GM23248 (cell line): ENCODE results near the gene ONECUT2. TPM values are rescaled to one million over a fixed set of nuclear protein-coding genes. Genes with fewer than 3 reads are reported as not detected.

Experiments
- DNase-seq: peaks from one replicate; pipeline ENCODE4 v3.0.0-alpha.2; 2015
- H2AFZ ChIP-seq: fragments of 200-600 bp; sonication (generic); 2 replicates; pipeline ENCODE4 v1.6.1; 2016; ENCODE audit warnings: antibody characterized with exemption
- H3F3A ChIP-seq: fragments of 200-600 bp; sonication (generic); 2 replicates; pipeline ENCODE4 v1.6.1; 2016; ENCODE audit warnings: mild to moderate bottlenecking, antibody characterized with exemption, mixed run types; ENCODE audit not compliant: insufficient read depth
- H3K27ac ChIP-seq: fragments of 200-600 bp; sonication (generic); 2 replicates; pipeline ENCODE4 v1.5.1; 2016; ENCODE audit warnings: mild to moderate bottlenecking
- H3K27me3 ChIP-seq: fragments of 200-600 bp; sonication (generic); replicated peaks from 2 replicates; pipeline ENCODE4 v1.6.1; 2016; ENCODE audit warnings: mild to moderate bottlenecking; ENCODE audit not compliant: insufficient read depth
- H3K36me3 ChIP-seq: fragments of 200-600 bp; sonication (generic); 2 replicates; pipeline ENCODE4 v1.6.1; 2016; ENCODE audit warnings: low read depth, mild to moderate bottlenecking
- H3K4me1 ChIP-seq: fragments of 200-600 bp; sonication (generic); 2 replicates; pipeline ENCODE4 v1.6.1; 2016; ENCODE audit warnings: mild to moderate bottlenecking; ENCODE audit not compliant: insufficient read depth
- H3K4me2 ChIP-seq: fragments of 200-600 bp; sonication (generic); one replicate; pipeline ENCODE4 v1.6.1; 2016; ENCODE audit warnings: mild to moderate bottlenecking; ENCODE audit not compliant: unreplicated experiment
- H3K4me3 ChIP-seq: fragments of 200-600 bp; sonication (generic); 2 replicates; pipeline ENCODE4 v1.5.1; 2016; ENCODE audit warnings: mild to moderate bottlenecking
- H3K79me2 ChIP-seq: fragments of 200-600 bp; sonication (generic); 2 replicates; pipeline ENCODE4 v1.6.1; 2016; ENCODE audit warnings: mild to moderate bottlenecking; ENCODE audit not compliant: insufficient read depth
- H3K9ac ChIP-seq: fragments of 200-600 bp; sonication (generic); 2 replicates; pipeline ENCODE4 v1.6.1; 2016; ENCODE audit warnings: mild to moderate bottlenecking
- H3K9me2 ChIP-seq: fragments of 200-600 bp; sonication (generic); 2 replicates; pipeline ENCODE4 v1.6.1; 2016; ENCODE audit warnings: mixed run types, mild to moderate bottlenecking, moderate library complexity; ENCODE audit not compliant: insufficient read depth
- H3K9me3 ChIP-seq: fragments of 200-600 bp; sonication (generic); one replicate; pipeline ENCODE4 v1.6.1; 2017; ENCODE audit warnings: low read depth
- H4K20me1 ChIP-seq: fragments of 200-600 bp; sonication (generic); 2 replicates; pipeline ENCODE4 v1.6.0; 2016; ENCODE audit not compliant: insufficient read depth
- EZH2 ChIP-seq: fragments of 200-600 bp; sonication (generic); IDR thresholded peaks from 2 replicates; pipeline ENCODE4 v1.6.1; 2018; ENCODE audit warnings: antibody characterized with exemption, mild to moderate bottlenecking; ENCODE audit not compliant: insufficient read depth, poor library complexity, severe bottlenecking
- EZH2phosphoT487 ChIP-seq: fragments of 200-600 bp; sonication (generic); IDR thresholded peaks from 2 replicates; pipeline ENCODE4 v1.6.1; 2018; ENCODE audit warnings: antibody characterized with exemption, moderate library complexity, mild to moderate bottlenecking, low read depth; ENCODE audit not compliant: insufficient read depth
- WGBS, 2 experiments: methylation state at CpG; one replicate each; pipeline ENCODE4 v1.1.6; 2015 to 2017; ENCODE audit warnings: low lambda C conversion rate in 2 of 2, low coverage in 1 of 2; ENCODE audit errors: missing lambda C conversion rate in 2 of 2; 5-methylcytosine and 5-hydroxymethylcytosine counted together
- in situ Hi-C: fragments of 300-500 bp; cut with MboI; formaldehyde crosslinking; loops from 2 replicates; pipeline ENCODE4 v1.15.0; 2020
- polyA plus RNA-seq: library from polyadenylated mRNA; unstranded; fragments of >200 nt; fragmentation: Nextera tagmentation; extraction: Ambion mirVana; gene quantifications from 2 replicates; pipeline ENCODE4 v1.2.1, GENCODE V29; 2016
- total RNA-seq: library from RNA; depleted of rRNA; stranded (reverse); fragments of >200 nt; shearing (Covaris generic); gene quantifications from 2 replicates; pipeline ENCODE4 v1.2.3, GENCODE V29; 2014

The ONECUT2 gene
- total and polyA plus RNA-seq, 2 experiments from 2014 or later: 0.01 TPM; not detected in 1

DNA sequence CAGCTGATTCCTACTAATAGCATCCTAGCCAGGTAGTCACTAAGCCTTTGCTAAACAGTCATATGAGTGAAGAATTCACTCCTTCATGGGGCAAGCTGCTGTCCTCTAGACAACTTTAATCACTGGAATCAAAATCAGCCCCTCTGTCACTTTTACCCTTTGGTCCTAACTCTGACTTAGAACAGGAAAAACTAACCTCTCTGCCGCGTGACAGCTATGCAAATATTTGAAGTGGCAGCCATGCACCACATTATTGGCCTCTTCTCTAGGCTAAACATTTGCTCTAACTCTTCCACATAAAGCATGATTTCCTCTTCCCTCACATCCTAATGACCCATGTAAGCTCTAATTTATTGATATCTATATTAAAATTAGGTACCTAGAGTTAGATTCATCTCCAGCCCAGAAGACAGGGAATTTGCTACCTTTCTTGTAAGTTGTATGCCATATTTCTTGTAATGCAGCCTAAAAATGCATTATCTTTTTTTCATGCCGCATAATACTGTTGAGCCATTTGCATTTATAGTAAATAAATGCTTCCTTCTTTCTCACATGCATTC is 12.8 kb upstream of the ONECUT2 start:
- H3K4me1 ChIP-seq: no peaks in the 10 kb centered on the region
- no peak overlapping the region for H2AFZ ChIP-seq
- no peaks in the 10 kb centered on the region for H3K9me2 ChIP-seq
- no peak overlapping the region for H3K4me2 ChIP-seq
- in situ Hi-C loops: no loop called here
- H3K79me2 ChIP-seq: no peaks in the 10 kb centered on the region
- WGBS, 2 experiments: 46 to 53% methylated on average over 3 of the region's 3 CpGs
- H3K9me3 ChIP-seq: no peaks in the 10 kb centered on the region
- TF ChIP-seq EZH2phosphoT487 (no peak), EZH2 (no peak)
- H3K36me3 ChIP-seq: no peaks in the 10 kb centered on the region
- peaks cover 42% of the 10 kb centered on the region for H3K27me3 ChIP-seq
- H4K20me1 ChIP-seq: no peaks in the 10 kb centered on the region
- H3K9ac ChIP-seq: no peak overlapping the region
- H3K4me3 ChIP-seq: no peak overlapping the region
- no peaks in the 10 kb centered on the region for H3F3A ChIP-seq
- H3K27ac ChIP-seq: no peak overlapping the region
- DNase-seq: no peak

DNA sequence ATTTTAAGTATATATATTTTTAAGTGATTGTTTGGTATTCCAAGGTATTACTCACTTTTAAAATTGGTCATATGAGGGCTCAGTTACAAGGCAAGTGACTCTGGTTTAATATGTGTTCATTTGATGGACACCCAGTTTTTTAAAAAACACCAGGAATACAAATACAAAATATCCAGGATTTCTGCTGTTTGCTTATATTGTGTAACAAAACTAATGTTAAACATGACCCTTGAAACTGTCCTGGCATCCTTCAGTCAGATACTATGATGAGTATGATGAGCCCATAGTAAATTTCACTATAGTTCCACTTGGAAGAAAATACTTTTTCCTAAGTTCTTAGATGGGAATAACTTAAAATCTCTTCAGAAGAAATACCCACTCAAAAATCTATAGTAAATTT is 11.4 kb upstream of the ONECUT2 start:
- Histone ChIP-seq H3K27ac (no peak overlapping the region), H3K9me3 (no peaks in the 10 kb centered on the region), H3K9ac (no peak overlapping the region), H2AFZ (no peak overlapping the region), H3K4me3 (no peak overlapping the region), H3K36me3 (no peaks in the 10 kb centered on the region), H3K27me3 (peaks cover 57% of the 10 kb centered on the region), H3F3A (no peaks in the 10 kb centered on the region), H3K9me2 (no peaks in the 10 kb centered on the region), H3K4me1 (no peaks in the 10 kb centered on the region), H4K20me1 (no peaks in the 10 kb centered on the region), H3K4me2 (no peak overlapping the region), H3K79me2 (no peaks in the 10 kb centered on the region)
- TF ChIP-seq EZH2phosphoT487 (no peak), EZH2 (no peak)
- in situ Hi-C loops: no loop called here
- DNase-seq: no peak

DNA sequence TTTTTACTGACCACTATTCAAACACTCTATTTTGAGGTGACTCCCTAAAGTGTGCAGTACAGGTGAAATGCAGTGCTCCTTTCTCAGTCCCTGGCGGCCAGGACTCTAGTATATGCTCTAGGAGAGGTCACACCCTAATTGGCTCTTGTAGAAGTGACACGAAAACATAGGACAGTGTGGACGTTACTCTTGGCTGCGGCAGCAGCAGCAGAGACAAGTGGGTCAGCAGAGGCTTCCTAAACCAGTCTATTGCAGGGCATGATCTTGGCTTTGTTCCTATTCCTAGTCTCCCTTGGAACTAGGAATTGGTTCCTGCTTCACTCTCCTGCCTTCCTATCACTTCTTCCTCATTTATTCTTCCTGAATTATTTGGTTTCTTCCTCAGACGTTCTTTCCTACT is 10.1 kb upstream of the ONECUT2 start:
- Histone ChIP-seq H3K27ac (no peak overlapping the region), H3K4me1 (no peaks in the 10 kb centered on the region), H4K20me1 (no peaks in the 10 kb centered on the region), H3K9me3 (no peaks in the 10 kb centered on the region), H3K36me3 (no peaks in the 10 kb centered on the region), H3K4me3 (no peak overlapping the region), H3F3A (no peaks in the 10 kb centered on the region), H3K9me2 (no peaks in the 10 kb centered on the region), H3K4me2 (no peak overlapping the region), H3K9ac (no peak overlapping the region), H2AFZ (no peak overlapping the region), H3K79me2 (no peaks in the 10 kb centered on the region), H3K27me3 (peaks cover 62% of the 10 kb centered on the region)
- DNase-seq: no peak
- in situ Hi-C loops: loop anchor here (25.0 kb wide), 1 partner anchor 563 kb away; no protein-coding TSS in a partner anchor
- 42 to 53% methylated on average over 5 of the region's 5 CpGs for WGBS, 2 experiments
- TF ChIP-seq EZH2phosphoT487: no peak
- TF ChIP-seq EZH2: no peak

DNA sequence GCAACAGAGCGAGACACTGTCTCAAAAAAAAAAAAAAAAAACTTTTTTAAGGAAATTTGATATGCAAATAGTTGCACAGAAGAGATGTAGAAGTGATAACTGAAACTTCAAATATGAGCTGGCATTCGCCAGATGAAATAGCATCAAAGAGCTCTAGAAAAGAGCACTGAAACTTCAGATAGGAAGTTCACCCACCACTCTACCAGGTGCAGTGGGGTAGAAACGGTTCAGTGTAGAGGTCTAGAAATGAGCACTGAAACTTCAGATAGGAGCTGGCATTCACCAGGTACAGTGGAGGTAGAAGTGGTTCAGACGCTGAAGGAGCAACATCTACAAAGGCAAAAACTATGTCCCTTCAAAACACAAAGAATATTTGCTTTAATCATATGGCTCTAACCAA is 9.0 kb upstream of the ONECUT2 start:
- H4K20me1 ChIP-seq: no peaks in the 10 kb centered on the region
- no peaks in the 10 kb centered on the region for H3K9me3 ChIP-seq
- no peaks in the 10 kb centered on the region for H3K36me3 ChIP-seq
- H3K4me1 ChIP-seq: no peaks in the 10 kb centered on the region
- peaks cover 72% of the 10 kb centered on the region for H3K27me3 ChIP-seq
- H3K79me2 ChIP-seq: no peaks in the 10 kb centered on the region
- no peaks in the 10 kb centered on the region for H3K9me2 ChIP-seq
- no peaks in the 10 kb centered on the region for H3F3A ChIP-seq
- H3K4me3 ChIP-seq: no peak overlapping the region
- no peak for DNase-seq
- H3K27ac ChIP-seq: no peak overlapping the region
- in situ Hi-C loops: loop anchor here (25.0 kb wide), 1 partner anchor 564 kb away; no protein-coding TSS in a partner anchor
- no peak overlapping the region for H3K4me2 ChIP-seq
- H3K9ac ChIP-seq: no peak overlapping the region
- no peak overlapping the region for H2AFZ ChIP-seq
- no peak for TF ChIP-seq EZH2phosphoT487
- 49 to 51% methylated on average over 4 of the region's 4 CpGs for WGBS, 2 experiments
